Esophagus muscularis mucosa (tissue), 4 donors: ENCODE data around the gene LRMDA. TPM values are rescaled to one million over a fixed set of nuclear protein-coding genes. Genes with fewer than 3 reads are reported as not detected.

Experiments
- DNase-seq: peaks from one replicate; pipeline ENCODE4 v3.0.0-alpha.2; 2017; ENCODE audit errors: extremely low spot score
- H3K27ac ChIP-seq, 4 donors: fragments of 200-600 bp; sonication (generic); replicated peaks in 1 of 4; 1 replicate in 3 of 4; 2 replicates in 1 of 4; pipeline ENCODE4 v1.5.1; 2016 to 2019; ENCODE audit warnings: mild to moderate bottlenecking in 1 of 4
- H3K27me3 ChIP-seq, 4 donors: fragments of 200-600 bp; sonication (generic); one replicate each; pipeline versions ENCODE4 v1.5.1 to v1.6.0; 2016 to 2019
- H3K36me3 ChIP-seq, 4 donors: fragments of 200-600 bp; sonication (generic); one replicate each; pipeline ENCODE4 v1.5.1; 2016 to 2019
- H3K4me1 ChIP-seq, 4 donors: fragments of 200-600 bp; sonication (generic); one replicate each; pipeline ENCODE4 v1.5.1; 2016 to 2019
- H3K4me3 ChIP-seq, 4 donors: fragments of 200-600 bp; sonication (generic); 1 replicate in 2 of 4; 2 replicates in 2 of 4; pipeline ENCODE4 v1.5.1; 2016 to 2019; ENCODE audit warnings: mild to moderate bottlenecking in 4 of 4, moderate library complexity in 1 of 4
- H3K9me3 ChIP-seq, 4 donors: fragments of 200-600 bp; sonication (generic); 1 replicate in 3 of 4; 2 replicates in 1 of 4; pipeline ENCODE4 v1.5.1; 2016 to 2019
- EP300 ChIP-seq: sonication (generic); formaldehyde crosslinking; IDR thresholded peaks from one replicate; pipeline ENCODE4 v1.6.1; 2017; ENCODE audit warnings: antibody characterized with exemption
- POLR2A ChIP-seq: fragments of 450-650 bp; IDR thresholded peaks from one replicate; pipeline ENCODE4 v1.6.1; 2017; ENCODE audit warnings: antibody characterized with exemption, moderate library complexity, mild to moderate bottlenecking, low read depth
- POLR2AphosphoS5 ChIP-seq, 2 donors: sonication (generic); formaldehyde crosslinking; IDR thresholded peaks; one replicate each; pipeline ENCODE4 v1.6.1; 2017; ENCODE audit warnings: antibody characterized with exemption in 2 of 2
- WGBS: methylation state at CpG from one replicate; pipeline ENCODE4 v1.1.5; 2018; 5-methylcytosine and 5-hydroxymethylcytosine counted together
- intact Hi-C: fragments of 100-400 bp; cut with DNase I; formaldehyde crosslinking; loops from one replicate; pipeline ENCODE4 v1.15.1; 2023
- total RNA-seq, 4 donors: library from RNA; depleted of rRNA; stranded (reverse); fragments of >200 nt; gene quantifications; one replicate each; pipeline versions ENCODE4 v1.1.0 to v1.2.1, GENCODE V29; 2016
- TF ChIP-seq, protein P1 (sequence below), 3 experiments: fragments of 200-600 bp in 2 of 3; fragments of 450-650 bp in 1 of 3; sonication (generic) in 2 of 3; IDR thresholded peaks; one replicate each; pipeline ENCODE4 v1.5.1; 2017 to 2019; ENCODE audit warnings: antibody characterized with exemption in 3 of 3, mild to moderate bottlenecking in 2 of 3, moderate library complexity in 1 of 3

Gene LRMDA
- total RNA-seq, 4 donors from 2014 or later, result 14.3 to 34.9 (median 26.5) TPM

DNA sequence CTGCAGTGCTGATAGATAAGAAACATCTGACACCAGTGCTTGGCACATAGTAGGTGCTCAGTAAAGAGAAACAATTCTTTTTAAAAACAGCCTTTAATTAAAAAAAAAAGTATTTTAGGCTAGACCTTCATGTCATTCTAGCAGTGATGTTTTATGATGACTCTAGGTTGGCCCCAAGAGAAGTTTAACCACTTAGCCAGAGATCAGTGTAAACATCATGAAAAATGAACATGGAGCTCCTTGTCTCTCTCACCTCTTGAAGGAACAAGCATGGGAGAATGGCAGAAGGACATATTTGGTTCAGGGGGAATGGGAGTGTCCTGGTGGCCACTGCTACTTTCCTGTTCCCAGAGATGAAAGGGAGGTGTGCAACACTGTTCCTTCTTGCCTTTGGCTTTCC lies 641.0 kb downstream of the LRMDA start:
- TF ChIP-seq EP300, result no peak
- TF ChIP-seq POLR2AphosphoS5 (IDR thresholded peaks at IDR 0.05), result no peak
- TF ChIP-seq, protein P1, sequence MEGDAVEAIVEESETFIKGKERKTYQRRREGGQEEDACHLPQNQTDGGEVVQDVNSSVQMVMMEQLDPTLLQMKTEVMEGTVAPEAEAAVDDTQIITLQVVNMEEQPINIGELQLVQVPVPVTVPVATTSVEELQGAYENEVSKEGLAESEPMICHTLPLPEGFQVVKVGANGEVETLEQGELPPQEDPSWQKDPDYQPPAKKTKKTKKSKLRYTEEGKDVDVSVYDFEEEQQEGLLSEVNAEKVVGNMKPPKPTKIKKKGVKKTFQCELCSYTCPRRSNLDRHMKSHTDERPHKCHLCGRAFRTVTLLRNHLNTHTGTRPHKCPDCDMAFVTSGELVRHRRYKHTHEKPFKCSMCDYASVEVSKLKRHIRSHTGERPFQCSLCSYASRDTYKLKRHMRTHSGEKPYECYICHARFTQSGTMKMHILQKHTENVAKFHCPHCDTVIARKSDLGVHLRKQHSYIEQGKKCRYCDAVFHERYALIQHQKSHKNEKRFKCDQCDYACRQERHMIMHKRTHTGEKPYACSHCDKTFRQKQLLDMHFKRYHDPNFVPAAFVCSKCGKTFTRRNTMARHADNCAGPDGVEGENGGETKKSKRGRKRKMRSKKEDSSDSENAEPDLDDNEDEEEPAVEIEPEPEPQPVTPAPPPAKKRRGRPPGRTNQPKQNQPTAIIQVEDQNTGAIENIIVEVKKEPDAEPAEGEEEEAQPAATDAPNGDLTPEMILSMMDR (IDR thresholded peaks at IDR 0.05), result no peak
- no peak for TF ChIP-seq POLR2A
- Histone ChIP-seq H3K4me1 (peaks cover 0 to 54% (median 47%) of the 10 kb centered on the region in 4 donors), H3K4me3 (no peak overlapping the region), H3K9me3 (no peaks in the 10 kb centered on the region), H3K27me3 (no peaks in the 10 kb centered on the region), H3K27ac (no peak overlapping the region), H3K36me3 (no peaks in the 10 kb centered on the region)
- intact Hi-C loops, result no loop called here
- no peak for DNase-seq

DNA sequence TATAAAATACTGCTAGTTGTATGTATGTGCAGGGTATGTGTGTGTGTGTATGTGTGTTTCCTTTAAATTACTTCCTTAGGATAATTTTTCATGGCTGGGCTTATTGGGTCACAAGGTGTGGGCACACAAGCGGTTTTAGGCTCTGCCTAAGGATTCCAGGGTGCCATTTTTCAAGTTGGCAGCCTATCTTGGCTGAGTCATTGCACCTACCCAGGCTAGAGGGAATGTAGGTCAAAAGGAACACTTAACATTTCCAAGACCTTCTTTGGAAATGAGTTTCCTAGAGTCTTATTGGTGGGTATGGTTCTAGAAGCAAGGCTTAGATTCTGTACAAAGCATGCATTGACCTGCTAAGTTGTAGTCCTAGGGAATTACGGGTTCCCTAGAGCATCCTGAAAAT lies 642.1 kb downstream of the LRMDA start:
- Histone ChIP-seq H3K4me1 (peaks cover 0 to 49% (median 46%) of the 10 kb centered on the region in 4 donors), H3K36me3 (no peaks in the 10 kb centered on the region), H3K27ac (no peak overlapping the region), H3K9me3 (no peaks in the 10 kb centered on the region), H3K4me3 (no peak overlapping the region), H3K27me3 (no peaks in the 10 kb centered on the region)
- intact Hi-C loops, result no loop called here
- 92% methylated on average over 2 of the region's 2 CpGs for WGBS
- no peak for DNase-seq
- TF ChIP-seq EP300 (no peak), POLR2AphosphoS5 (IDR thresholded peaks at IDR 0.05) (no peak), POLR2A (no peak)
- TF ChIP-seq, protein P1 (IDR thresholded peaks at IDR 0.05), result no peak

DNA sequence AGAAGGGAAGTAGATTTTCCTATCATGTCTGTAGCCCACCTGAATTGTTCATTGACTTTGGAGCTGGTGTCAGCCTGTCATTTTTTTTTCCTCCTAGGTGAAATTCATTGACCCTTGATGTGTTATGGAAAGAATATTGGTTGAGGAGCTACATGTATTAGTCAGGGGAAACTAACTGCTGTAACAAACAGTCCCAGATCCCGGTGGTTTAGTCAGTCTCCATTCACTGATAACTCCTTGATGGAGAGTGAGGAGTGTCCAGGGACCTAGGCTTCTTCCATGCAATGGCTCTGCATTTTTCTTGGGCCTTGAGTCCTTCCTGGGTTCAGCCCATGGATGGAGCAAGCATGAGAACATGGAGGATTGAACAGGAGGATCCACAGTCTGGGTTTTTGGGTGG lies 643.2 kb downstream of the LRMDA start:
- WGBS, result 89% methylated on average over 1 of the region's 1 CpG
- intact Hi-C loops, result no loop called here
- Histone ChIP-seq H3K4me1 (peaks cover 0 to 38% (median 35%) of the 10 kb centered on the region in 4 donors), H3K27me3 (no peaks in the 10 kb centered on the region), H3K4me3 (no peak overlapping the region), H3K9me3 (no peaks in the 10 kb centered on the region), H3K36me3 (no peaks in the 10 kb centered on the region), H3K27ac (no peak overlapping the region)
- DNase-seq, result no peak
- TF ChIP-seq, protein P1 (IDR thresholded peaks at IDR 0.05), result no peak
- TF ChIP-seq EP300 (no peak), POLR2AphosphoS5 (IDR thresholded peaks at IDR 0.05) (no peak), POLR2A (no peak)

DNA sequence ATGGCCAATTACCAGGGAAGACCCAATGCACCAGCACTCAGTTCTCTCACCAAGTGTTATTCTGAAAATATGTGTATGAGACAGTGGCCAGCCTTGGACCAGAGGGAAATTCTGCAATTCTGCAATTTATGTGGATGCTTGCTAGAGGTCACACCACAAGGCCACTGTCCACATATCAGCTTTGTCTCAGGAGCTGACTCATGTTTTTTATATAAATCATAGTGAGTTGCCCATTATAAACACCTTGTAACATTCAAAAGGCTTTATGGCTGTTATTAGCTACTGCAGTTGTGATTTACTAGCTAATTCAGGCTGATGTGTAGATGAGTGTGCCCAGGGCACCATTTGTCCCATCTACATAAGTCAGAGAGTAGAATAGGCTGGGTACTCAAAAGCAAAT lies 649.0 kb downstream of the LRMDA start:
- Histone ChIP-seq H3K36me3 (no peaks in the 10 kb centered on the region), H3K4me1 (peaks cover 0 to 9% (median 4%) of the 10 kb centered on the region in 4 donors), H3K4me3 (no peak overlapping the region), H3K27me3 (no peaks in the 10 kb centered on the region), H3K27ac (no peak overlapping the region), H3K9me3 (no peaks in the 10 kb centered on the region)
- DNase-seq, result no peak
- intact Hi-C loops, result no loop called here
- TF ChIP-seq, protein P1 (IDR thresholded peaks at IDR 0.05), result no peak
- no peak for TF ChIP-seq EP300
- no peak for TF ChIP-seq POLR2AphosphoS5 (IDR thresholded peaks at IDR 0.05)
- no peak for TF ChIP-seq POLR2A

DNA sequence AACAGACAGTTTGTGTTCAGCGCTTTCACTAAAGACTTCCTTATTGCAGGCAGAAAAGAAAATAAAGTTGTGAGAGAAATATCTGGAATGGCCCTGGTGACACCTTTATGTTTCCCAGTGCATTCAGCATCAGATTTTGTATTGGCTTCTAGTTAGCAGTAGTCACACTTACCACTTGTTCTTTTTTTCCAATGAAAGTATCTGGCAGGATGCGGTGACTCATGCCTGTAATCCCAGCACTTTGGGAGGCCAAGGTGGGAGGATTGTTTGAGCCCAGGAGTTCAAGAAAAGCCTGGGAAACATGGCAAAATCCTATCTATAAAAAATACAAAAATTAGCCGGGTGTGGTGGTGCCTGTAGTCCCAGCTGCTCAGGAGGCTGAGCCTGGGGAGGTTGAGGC lies 649.6 kb downstream of the LRMDA start:
- Histone ChIP-seq H3K9me3 (no peaks in the 10 kb centered on the region), H3K36me3 (no peaks in the 10 kb centered on the region), H3K27me3 (no peaks in the 10 kb centered on the region), H3K27ac (no peak overlapping the region), H3K4me3 (no peak overlapping the region), H3K4me1 (peaks cover 0 to 14% (median 9%) of the 10 kb centered on the region in 4 donors)
- WGBS, result 94% methylated on average over 3 of the region's 3 CpGs
- TF ChIP-seq POLR2AphosphoS5 (IDR thresholded peaks at IDR 0.05) (no peak), EP300 (no peak), POLR2A (no peak)
- TF ChIP-seq, protein P1 (IDR thresholded peaks at IDR 0.05), result no peak
- no peak for DNase-seq
- intact Hi-C loops, result no loop called here
